Fibroblast of villous mesenchyme (primary cell): ENCODE measurements around the gene TET1. TPM values are rescaled to one million over a fixed set of nuclear protein-coding genes. Genes with fewer than 3 reads are reported as not detected.
A peak's percentile ranks its signal among the peaks of the same experiment; 100 is the strongest.
"Not testable (repeated sequence)": the region's sequence is repeated elsewhere in the genome, so short reads cannot be mapped to it uniquely, and the experiment has no call there.

Experiments used
- DNase-seq: peaks from one replicate; pipeline ENCODE4 v3.0.0-alpha.2; 2010; ENCODE audit warnings: low read depth
- H3K4me3 ChIP-seq: 2 replicates; pipeline ENCODE4 v1.5.1; 2011; ENCODE audit warnings: low read depth, mild to moderate bottlenecking, low read length
- CTCF ChIP-seq: IDR thresholded peaks from 2 replicates; pipeline ENCODE4 v1.5.1; 2012; ENCODE audit warnings: low read depth, mild to moderate bottlenecking, low read length; ENCODE audit not compliant: insufficient read depth
- total RNA-seq: library from RNA; depleted of rRNA; stranded (reverse); fragments of >200 nt; gene quantifications from 2 replicates; pipeline ENCODE4 v1.2.3, GENCODE V29; 2012

TET1 gene
- total RNA-seq, 1 donor = 9.5 TPM

GRCh38 chr10:68633281-68633680, 73.1 kb downstream of the TET1 start:
- DNase-seq = no peak
- H3K4me3 ChIP-seq = no peak overlapping the region
- no peak for TF ChIP-seq CTCF

GRCh38 chr10:68633816-68634466, 73.8 kb downstream of the TET1 start:
- no peak for TF ChIP-seq CTCF

GRCh38 chr10:68636335-68636734, 76.2 kb downstream of the TET1 start:
- DNase-seq = no peak
- TF ChIP-seq CTCF = no peak
- H3K4me3 ChIP-seq = no peak overlapping the region

More at GRCh38 chr10:68633816-68634466, 73.8 kb downstream of the TET1 start:
- DNase-seq = no peak
- H3K4me3 ChIP-seq = no peak overlapping the region

- DNase-seq, H3K4me3 ChIP-seq: not testable (repeated sequence)
Measured at GRCh38 chr10:68643550-68643949, 83.4 kb downstream of the TET1 start.

GRCh38 chr10:68647672-68648341, 87.7 kb downstream of the TET1 start:
- TF ChIP-seq CTCF = no peak
- H3K4me3 ChIP-seq = no peak overlapping the region

GRCh38 chr10:68655620-68656126, 95.5 kb downstream of the TET1 start:
- no peak overlapping the region for H3K4me3 ChIP-seq
- no peak for DNase-seq
- no peak for TF ChIP-seq CTCF

More at GRCh38 chr10:68647672-68648341, 87.7 kb downstream of the TET1 start:
- DNase-seq = peak; percentile 94

GRCh38 chr10:68665841-68666240, 105.7 kb downstream of the TET1 start:
- peak; percentile 65 for DNase-seq
- H3K4me3 ChIP-seq = no peak overlapping the region
- TF ChIP-seq CTCF = no peak
